Rectal smooth muscle tissue (tissue), 1 donor: ENCODE measurements around the gene KNOP1.

Experiments
- H3K27ac ChIP-seq: one replicate; pipeline ENCODE4 v1.7.0; 2013; ENCODE audit warnings: low read depth, low read length, inconsistent platforms
- H3K27me3 ChIP-seq: one replicate; pipeline ENCODE4 v1.7.0; 2013; ENCODE audit warnings: low read length; ENCODE audit not compliant: control insufficient read depth, insufficient read depth
- H3K36me3 ChIP-seq: one replicate; pipeline ENCODE4 v1.7.0; 2013; ENCODE audit warnings: low read length; ENCODE audit not compliant: control insufficient read depth, insufficient read depth
- H3K4me1 ChIP-seq: one replicate; pipeline ENCODE4 v1.7.0; 2013; ENCODE audit warnings: low read length; ENCODE audit not compliant: control insufficient read depth, insufficient read depth
- H3K4me3 ChIP-seq: one replicate; pipeline ENCODE4 v1.7.0; 2013; ENCODE audit warnings: low read length
- H3K9ac ChIP-seq: one replicate; pipeline ENCODE4 v1.7.0; 2013; ENCODE audit warnings: low read length

KNOP1 gene

GRCh38 chr16:19717741-19718623 lies at the start of gene KNOP1, which contains the start of gene IQCK:
TSS of gene KNOP1 (minus strand) at chr16:19718227. CDS start at chr16:19715035, 3,192 bp downstream.
TSS of gene IQCK (plus strand) at chr16:19718271. CDS start at chr16:19718307, 36 bp downstream.
- peak within 1 kb of the TSS; percentile 65 for H3K27ac ChIP-seq
- H3K4me3 ChIP-seq, result peak within 1 kb of the TSS; percentile 90
- H3K36me3 ChIP-seq, result peaks cover 11% of the 10 kb centered on the region
- H3K4me1 ChIP-seq, result peaks cover 3% of the 10 kb centered on the region
- no peaks in the 10 kb centered on the region for H3K27me3 ChIP-seq
- peak within 1 kb of the TSS; percentile 45 for H3K9ac ChIP-seq

GRCh38 chr16:19767497-19767896 lies 49.5 kb upstream of the KNOP1 start:
- no peak overlapping the region for H3K4me3 ChIP-seq
- H3K27me3 ChIP-seq, result no peaks in the 10 kb centered on the region
- H3K36me3 ChIP-seq, result no peaks in the 10 kb centered on the region
- H3K9ac ChIP-seq, result no peak overlapping the region
- H3K4me1 ChIP-seq, result no peaks in the 10 kb centered on the region
- no peak overlapping the region for H3K27ac ChIP-seq

- H3K27me3 ChIP-seq, result no peaks in the 10 kb centered on the region
- H3K36me3 ChIP-seq, result no peaks in the 10 kb centered on the region
- H3K27ac ChIP-seq, result no peak overlapping the region
- H3K4me3 ChIP-seq, result no peak overlapping the region
- no peak overlapping the region for H3K9ac ChIP-seq
- H3K4me1 ChIP-seq, result no peaks in the 10 kb centered on the region
Observed at GRCh38 chr16:19766988-19767387, 49.0 kb upstream of the KNOP1 start.

GRCh38 chr16:19766554-19766884 lies 48.5 kb upstream of the KNOP1 start:
- H3K27ac ChIP-seq, result no peak overlapping the region
- H3K27me3 ChIP-seq, result no peaks in the 10 kb centered on the region
- H3K9ac ChIP-seq, result no peak overlapping the region
- no peaks in the 10 kb centered on the region for H3K36me3 ChIP-seq
- H3K4me1 ChIP-seq, result no peaks in the 10 kb centered on the region
- no peak overlapping the region for H3K4me3 ChIP-seq

GRCh38 chr16:19765860-19766553 lies 48.0 kb upstream of the KNOP1 start:
- H3K27me3 ChIP-seq, result no peaks in the 10 kb centered on the region
- no peak overlapping the region for H3K27ac ChIP-seq
- no peaks in the 10 kb centered on the region for H3K4me1 ChIP-seq
- H3K9ac ChIP-seq, result no peak overlapping the region
- no peaks in the 10 kb centered on the region for H3K36me3 ChIP-seq
- no peak overlapping the region for H3K4me3 ChIP-seq

GRCh38 chr16:19760356-19761060 lies 42.5 kb upstream of the KNOP1 start:
- Histone ChIP-seq H3K36me3 (no peaks in the 10 kb centered on the region), H3K4me1 (no peaks in the 10 kb centered on the region), H3K4me3 (no peak overlapping the region), H3K27me3 (no peaks in the 10 kb centered on the region), H3K9ac (no peak overlapping the region), H3K27ac (no peak overlapping the region)

- no peak overlapping the region for H3K27ac ChIP-seq
Observed at GRCh38 chr16:19757762-19758595, 40.0 kb upstream of the KNOP1 start.

GRCh38 chr16:19757026-19757425 lies 39.0 kb upstream of the KNOP1 start:
- Histone ChIP-seq H3K27ac (no peak overlapping the region), H3K4me1 (no peaks in the 10 kb centered on the region), H3K9ac (no peak overlapping the region)

More at GRCh38 chr16:19757762-19758595, 40.0 kb upstream of the KNOP1 start:
- Histone ChIP-seq H3K27me3 (no peaks in the 10 kb centered on the region), H3K4me3 (no peak overlapping the region), H3K36me3 (no peaks in the 10 kb centered on the region), H3K9ac (no peak overlapping the region), H3K4me1 (no peaks in the 10 kb centered on the region)

GRCh38 chr16:19755268-19755667 lies 37.2 kb upstream of the KNOP1 start:
- no peaks in the 10 kb centered on the region for H3K4me1 ChIP-seq
- H3K27me3 ChIP-seq, result no peaks in the 10 kb centered on the region
- H3K36me3 ChIP-seq, result no peaks in the 10 kb centered on the region
- no peak overlapping the region for H3K27ac ChIP-seq
- no peak overlapping the region for H3K9ac ChIP-seq
- no peak overlapping the region for H3K4me3 ChIP-seq

More at GRCh38 chr16:19757026-19757425, 39.0 kb upstream of the KNOP1 start:
- Histone ChIP-seq H3K27me3 (no peaks in the 10 kb centered on the region), H3K4me3 (no peak overlapping the region), H3K36me3 (no peaks in the 10 kb centered on the region)

GRCh38 chr16:19754644-19755036 lies 36.6 kb upstream of the KNOP1 start:
- H3K4me3 ChIP-seq, result no peak overlapping the region
- H3K36me3 ChIP-seq, result no peaks in the 10 kb centered on the region
- H3K9ac ChIP-seq, result no peak overlapping the region
- H3K27me3 ChIP-seq, result no peaks in the 10 kb centered on the region
- no peaks in the 10 kb centered on the region for H3K4me1 ChIP-seq
- H3K27ac ChIP-seq, result no peak overlapping the region

GRCh38 chr16:19753815-19754643 lies 36.0 kb upstream of the KNOP1 start:
- no peaks in the 10 kb centered on the region for H3K4me1 ChIP-seq
- no peak overlapping the region for H3K4me3 ChIP-seq
- no peak overlapping the region for H3K9ac ChIP-seq
- H3K36me3 ChIP-seq, result no peaks in the 10 kb centered on the region
- no peaks in the 10 kb centered on the region for H3K27me3 ChIP-seq
- H3K27ac ChIP-seq, result no peak overlapping the region
